ENCODE results near the gene CSNK1D.

DNA sequence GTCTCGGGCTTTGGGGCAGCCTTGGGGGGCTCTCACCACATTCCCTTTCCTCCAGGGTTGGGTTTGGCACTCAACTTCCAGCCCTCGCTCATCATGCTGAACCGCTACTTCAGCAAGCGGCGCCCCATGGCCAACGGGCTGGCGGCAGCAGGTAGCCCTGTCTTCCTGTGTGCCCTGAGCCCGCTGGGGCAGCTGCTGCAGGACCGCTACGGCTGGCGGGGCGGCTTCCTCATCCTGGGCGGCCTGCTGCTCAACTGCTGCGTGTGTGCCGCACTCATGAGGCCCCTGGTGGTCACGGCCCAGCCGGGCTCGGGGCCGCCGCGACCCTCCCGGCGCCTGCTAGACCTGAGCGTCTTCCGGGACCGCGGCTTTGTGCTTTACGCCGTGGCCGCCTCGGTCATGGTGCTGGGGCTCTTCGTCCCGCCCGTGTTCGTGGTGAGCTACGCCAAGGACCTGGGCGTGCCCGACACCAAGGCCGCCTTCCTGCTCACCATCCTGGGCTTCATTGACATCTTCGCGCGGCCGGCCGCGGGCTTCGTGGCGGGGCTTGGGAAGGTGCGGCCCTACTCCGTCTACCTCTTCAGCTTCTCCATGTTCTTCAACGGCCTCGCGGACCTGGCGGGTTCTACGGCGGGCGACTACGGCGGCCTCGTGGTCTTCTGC is 36.3 kb downstream of the CSNK1D start:
- no peak for TF ChIP-seq CTCF (conservative IDR thresholded peaks at IDR 0.05 in 1 of 2, IDR thresholded peaks at IDR 0.05 in 1 of 2; ENCODE audit: extremely low read depth in 1 of 2, insufficient read depth in 1 of 2, low read depth in 1 of 2, low read length in 2 of 2)
- no peak for TF ChIP-seq EZH2 (IDR thresholded peaks at IDR 0.05; ENCODE audit: borderline replicate concordance, low read length)
